SK-N-SH (cell line): ENCODE measurements around the gene RAB22A. TPM values are rescaled to one million over a fixed set of nuclear protein-coding genes. Genes with fewer than 3 reads are reported as not detected.

Source experiments
- CTCF ChIA-PET: fragments of 300-600, 350-600 bp; formaldehyde crosslinking; extraction: SDS; loops from one replicate; lab custom pipeline; 2021; lab: Yijun Ruan, JAX
- POLR2A ChIA-PET: fragments of 350-600 bp; sonication (Branson Sonifier 250); formaldehyde crosslinking; extraction: SDS; loops from one replicate; lab custom pipeline; 2020; ENCODE audit warnings: antibody characterized with exemption, inconsistent platforms; lab: Yijun Ruan, JAX
- DNase-seq: peaks from one replicate; pipeline ENCODE4 v3.0.0; 2012
- H2AFZ ChIP-seq: fragments of 200-600 bp; sonication (generic); 2 replicates; pipeline ENCODE4 v1.8.1; 2016; ENCODE audit warnings: antibody characterized with exemption, mild to moderate bottlenecking, low read depth
- H3F3A ChIP-seq: fragments of 200-600 bp; sonication (generic); replicated peaks from 2 replicates; pipeline ENCODE3; 2016; ENCODE audit warnings: antibody characterized with exemption, mild to moderate bottlenecking; ENCODE audit not compliant: insufficient read depth
- H3K27ac ChIP-seq, 2 experiments: fragments of 200-500 bp in 1 of 2; fragments of 200-600 bp in 1 of 2; sonication (Bioruptor generic) in 1 of 2; sonication (generic), shearing (Covaris generic) in 1 of 2; 2 replicates each; pipeline versions ENCODE4 v1.5.1 to v1.6.1; 2014 to 2016; ENCODE audit warnings: low read depth in 2 of 2, inconsistent platforms in 1 of 2, low read length in 1 of 2, mild to moderate bottlenecking in 1 of 2, mixed read lengths in 1 of 2
- H3K27me3 ChIP-seq: fragments of 200-600 bp; sonication (generic), shearing (Covaris generic); 2 replicates; pipeline ENCODE4 v1.6.1; 2016; ENCODE audit warnings: mixed run types; ENCODE audit not compliant: insufficient read depth
- H3K36me3 ChIP-seq, 2 experiments: fragments of 200-500 bp in 1 of 2; fragments of 200-600 bp in 1 of 2; sonication (Bioruptor generic) in 1 of 2; sonication (generic) in 1 of 2; replicated peaks in 1 of 2; 2 replicates each; pipeline versions ENCODE3 to v1.5.1; 2014 to 2016; ENCODE audit warnings: low read length in 1 of 2, mild to moderate bottlenecking in 1 of 2; ENCODE audit not compliant: insufficient read depth in 2 of 2, control insufficient read depth in 1 of 2
- H3K4me1 ChIP-seq, 2 experiments: fragments of 200-500 bp in 1 of 2; fragments of 200-600 bp in 1 of 2; sonication (Bioruptor generic) in 1 of 2; sonication (generic), shearing (Covaris generic) in 1 of 2; 2 replicates each; pipeline versions ENCODE4 v1.5.1 to v1.6.1; 2014 to 2016; ENCODE audit warnings: low read depth in 1 of 2, low read length in 1 of 2, mixed run types in 1 of 2; ENCODE audit not compliant: insufficient read depth in 2 of 2, control insufficient read depth in 1 of 2
- H3K4me2 ChIP-seq: fragments of 200-600 bp; sonication (generic), shearing (Covaris generic); 2 replicates; pipeline ENCODE4 v1.6.1; 2017; ENCODE audit warnings: mixed run types
- H3K4me3 ChIP-seq, 2 experiments: fragments of 200-500 bp in 1 of 2; fragments of 200-600 bp in 1 of 2; sonication (Bioruptor generic) in 1 of 2; sonication (generic), shearing (Covaris generic) in 1 of 2; 2 replicates each; pipeline versions ENCODE4 v1.5.1 to v1.8.1; 2014 to 2016; ENCODE audit warnings: low read depth in 2 of 2, inconsistent platforms in 1 of 2, low read length in 1 of 2, mild to moderate bottlenecking in 1 of 2, mixed read lengths in 1 of 2, moderate library complexity in 1 of 2
- H3K79me2 ChIP-seq: fragments of 200-600 bp; sonication (generic); 2 replicates; pipeline ENCODE4 v1.8.1; 2017; ENCODE audit warnings: mild to moderate bottlenecking; ENCODE audit not compliant: insufficient read depth
- H3K9ac ChIP-seq: fragments of 200-600 bp; sonication (generic); 2 replicates; pipeline ENCODE4 v1.6.1; 2017; ENCODE audit warnings: mixed run types
- H3K9me2 ChIP-seq: fragments of 200-600 bp; sonication (generic); 2 replicates; pipeline ENCODE4 v1.6.1; 2017; ENCODE audit warnings: mixed run types
- H3K9me3 ChIP-seq: fragments of 200-600 bp; sonication (generic); 2 replicates; pipeline ENCODE4 v1.6.1; 2017; ENCODE audit warnings: mixed run types, mild to moderate bottlenecking, moderate library complexity
- H4K20me1 ChIP-seq: fragments of 200-600 bp; sonication (generic); 2 replicates; pipeline ENCODE4 v1.6.1; 2017; ENCODE audit warnings: mild to moderate bottlenecking, mixed run types; ENCODE audit not compliant: insufficient read depth
- CHD2 ChIP-seq: fragments of 150-350 bp; IDR thresholded peaks from 2 replicates; pipeline ENCODE4 v1.6.1; 2018; ENCODE audit warnings: low read length; ENCODE audit not compliant: partially characterized antibody
- ELF1 ChIP-seq: IDR thresholded peaks from 2 replicates; pipeline ENCODE4 v1.4.0; 2012
- EP300 ChIP-seq, 2 experiments: IDR thresholded peaks; 2 replicates each; pipeline versions ENCODE4 v1.4.0 to v1.6.1; 2012; ENCODE audit warnings: borderline replicate concordance in 1 of 2, low read depth in 1 of 2, low read length in 1 of 2
- FOSL2 ChIP-seq: IDR thresholded peaks from 2 replicates; pipeline ENCODE4 v1.4.0; 2012; ENCODE audit warnings: low read depth, mild to moderate bottlenecking, moderate library complexity, borderline replicate concordance
- FOXJ3 ChIP-seq: sonication (generic); formaldehyde crosslinking; IDR thresholded peaks from 2 replicates; pipeline ENCODE4 v1.5.1; 2020; ENCODE audit warnings: mild to moderate bottlenecking, missing genetic modification reagents
- MXI1 ChIP-seq: IDR thresholded peaks from 2 replicates; pipeline ENCODE4 v1.6.1; 2012; ENCODE audit warnings: mild to moderate bottlenecking, low read depth, low read length, improper control_type of control experiment
- NRF1 ChIP-seq: IDR thresholded peaks from 2 replicates; pipeline ENCODE4 v1.6.1; 2012; ENCODE audit warnings: low read depth, mild to moderate bottlenecking, low read length
- RAD21 ChIP-seq: IDR thresholded peaks from 2 replicates; pipeline ENCODE4 v1.6.1; 2012; ENCODE audit warnings: mild to moderate bottlenecking, low read length
- RCOR1 ChIP-seq: fragments of 150-350 bp; IDR thresholded peaks from 2 replicates; pipeline ENCODE4 v1.6.1; 2017; ENCODE audit warnings: antibody characterized with exemption, low read length
- RFX5 ChIP-seq: IDR thresholded peaks from 2 replicates; pipeline ENCODE4 v1.6.1; 2012; ENCODE audit warnings: mild to moderate bottlenecking, improper control_type of control experiment, low read length
- SIN3A ChIP-seq: IDR thresholded peaks from 2 replicates; pipeline ENCODE4 v1.6.1; 2012; ENCODE audit warnings: low read depth, mild to moderate bottlenecking, low read length, moderate library complexity, borderline replicate concordance
- TAF1 ChIP-seq: IDR thresholded peaks from 2 replicates; pipeline ENCODE4 v1.6.1; 2012; ENCODE audit warnings: low read depth, mild to moderate bottlenecking, low read length, moderate library complexity, borderline replicate concordance
- TCF12 ChIP-seq: IDR thresholded peaks from 2 replicates; pipeline ENCODE4 v1.4.0; 2012
- TEAD4 ChIP-seq: IDR thresholded peaks from 2 replicates; pipeline ENCODE4 v1.4.0; 2012; ENCODE audit warnings: mild to moderate bottlenecking, borderline replicate concordance; ENCODE audit not compliant: insufficient read depth
- USF2 ChIP-seq: fragments of 150-350 bp; IDR thresholded peaks from 2 replicates; pipeline ENCODE4 v1.6.1; 2017; ENCODE audit warnings: antibody characterized with exemption, low read length, low read depth, borderline replicate concordance
- YY1 ChIP-seq: IDR thresholded peaks from 2 replicates; pipeline ENCODE4 v1.4.0; 2012; ENCODE audit warnings: low read depth, mild to moderate bottlenecking
- WGBS: methylation state at CpG from one replicate; pipeline ENCODE4 v1.1.6; 2017; ENCODE audit warnings: low lambda C conversion rate; 5-methylcytosine and 5-hydroxymethylcytosine counted together
- polyA plus RNA-seq, 3 experiments: library from polyadenylated mRNA; depleted of rRNA; stranded (reverse); fragments of >200 nt; gene quantifications; 2 replicates each; pipeline ENCODE4 v1.2.3, GENCODE V29; 2012
- TF ChIP-seq, protein P1 (sequence below): fragments of 150-350 bp; IDR thresholded peaks from 2 replicates; pipeline ENCODE4 v1.6.1; 2016; ENCODE audit warnings: mild to moderate bottlenecking, low read depth, low read length

Gene RAB22A
- polyA plus RNA-seq, 1 of the 3 experiments (the other 2 are of a cell fraction), result 10.7 TPM

DNA sequence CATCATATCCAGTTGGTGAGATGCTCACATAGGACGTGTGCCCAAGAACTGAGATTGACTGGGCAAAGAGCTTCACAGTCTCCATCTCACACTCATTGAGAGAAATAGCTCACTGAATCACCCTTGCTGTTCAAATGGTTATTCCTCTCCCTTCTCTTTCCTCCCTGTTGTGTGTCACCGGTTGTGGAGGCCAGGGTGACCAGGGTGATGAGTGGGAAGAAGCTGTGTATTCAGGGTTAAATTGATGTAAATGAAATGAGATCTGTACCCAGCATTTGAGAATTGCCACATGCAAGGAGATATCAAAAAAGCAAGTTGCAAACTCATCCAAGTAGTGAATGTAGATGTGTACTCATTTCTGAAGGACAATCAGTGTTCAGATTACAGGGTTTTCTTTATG, 43.0 kb downstream of the RAB22A start:
- CTCF ChIA-PET, result interaction anchor here (1.2 kb wide), 1 partner anchor 34 kb away, joined by 3 read pairs; no protein-coding TSS in a partner anchor
- H3K79me2 ChIP-seq, result peaks cover 34% of the 10 kb centered on the region; the same call in 1 of the 2 replicates
- peaks cover 7% of the 10 kb centered on the region for H3F3A ChIP-seq
- peaks cover 0 to 9% of the 10 kb centered on the region in 2 experiments; a peak in 2 of 4 replicates for H3K4me1 ChIP-seq
- H2AFZ ChIP-seq, result no peak overlapping the region
- no peak overlapping the region for H3K4me2 ChIP-seq
- TF ChIP-seq ELF1 (no peak), SIN3A (no peak), RFX5 (no peak), NRF1 (no peak), EP300 (IDR thresholded peaks at IDR 0.05; ENCODE audit: borderline replicate concordance in 1 of 2, low read depth in 1 of 2, low read length in 1 of 2) (no peak)
- TF ChIP-seq, all 33 proteins: peak for 0
- no peak for DNase-seq
- no peaks in the 10 kb centered on the region for H3K9me3 ChIP-seq
- 92% methylated on average over 2 of the region's 2 CpGs for WGBS
- POLR2A ChIA-PET, result no interaction called here
- peaks cover 43 to 44% of the 10 kb centered on the region in 2 experiments for H3K36me3 ChIP-seq
- H3K27ac ChIP-seq, result no peak overlapping the region
- no peaks in the 10 kb centered on the region for H4K20me1 ChIP-seq
- no peaks in the 10 kb centered on the region for H3K27me3 ChIP-seq
- no peak overlapping the region for H3K4me3 ChIP-seq
- no peaks in the 10 kb centered on the region for H3K9me2 ChIP-seq
- H3K9ac ChIP-seq, result no peak overlapping the region

- Histone ChIP-seq H3K27ac (no peak overlapping the region), H3F3A (peaks cover 4% of the 10 kb centered on the region), H4K20me1 (no peaks in the 10 kb centered on the region), H3K4me3 (no peak overlapping the region), H3K9me3 (no peaks in the 10 kb centered on the region), H3K4me2 (no peak overlapping the region), H3K9ac (no peak overlapping the region), H3K9me2 (no peaks in the 10 kb centered on the region), H3K36me3 (peaks cover 78 to 79% of the 10 kb centered on the region in 2 experiments), H3K79me2 (peaks cover 5% of the 10 kb centered on the region; the same call in 1 of the 2 replicates), H3K27me3 (no peaks in the 10 kb centered on the region), H2AFZ (no peak overlapping the region), H3K4me1 (peaks cover 5 to 17% of the 10 kb centered on the region in 2 experiments; a peak in 2 of 4 replicates)
- WGBS, result 84% methylated on average over 8 of the region's 8 CpGs
- TF ChIP-seq SIN3A (no peak), RFX5 (no peak), RAD21 (no peak), TEAD4 (no peak), MXI1 (no peak), RCOR1 (no peak), FOXJ3 (no peak), YY1 (no peak), TCF12 (no peak), TAF1 (no peak), ELF1 (no peak), CHD2 (no peak), USF2 (no peak), FOSL2 (no peak)
- TF ChIP-seq, protein P1, sequence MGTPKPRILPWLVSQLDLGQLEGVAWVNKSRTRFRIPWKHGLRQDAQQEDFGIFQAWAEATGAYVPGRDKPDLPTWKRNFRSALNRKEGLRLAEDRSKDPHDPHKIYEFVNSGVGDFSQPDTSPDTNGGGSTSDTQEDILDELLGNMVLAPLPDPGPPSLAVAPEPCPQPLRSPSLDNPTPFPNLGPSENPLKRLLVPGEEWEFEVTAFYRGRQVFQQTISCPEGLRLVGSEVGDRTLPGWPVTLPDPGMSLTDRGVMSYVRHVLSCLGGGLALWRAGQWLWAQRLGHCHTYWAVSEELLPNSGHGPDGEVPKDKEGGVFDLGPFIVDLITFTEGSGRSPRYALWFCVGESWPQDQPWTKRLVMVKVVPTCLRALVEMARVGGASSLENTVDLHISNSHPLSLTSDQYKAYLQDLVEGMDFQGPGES, result no peak
- no peak for DNase-seq
- ChIA-PET POLR2A (no interaction called here), CTCF (interaction anchor here (1.5 kb wide), 1 partner anchor 38 kb away, joined by 6 read pairs; no protein-coding TSS in a partner anchor)
Measured at GRCh38 chr20:58359441-58359840, 49.9 kb downstream of the RAB22A start.
